ENCODE measurements around the gene NAALADL2.

- TF ChIP-seq POLR2A (IDR thresholded peaks at IDR 0.05; ENCODE audit: low read length) (no peak), GATA1 (IDR thresholded peaks at IDR 0.05; ENCODE audit: low read depth, low read length) (no peak)
These were observed 993.4 kb downstream of the NAALADL2 start for GRCh38 chr3:175852560-175852959.

All from erythroblast (primary cell).